Stomach (tissue), 4 donors: ENCODE data around the gene AKAP17A.

ENCODE experiments used
- CTCF ChIP-seq, 7 experiments: fragments of 450-650 bp in 4 of 7; fragments of 200-600 bp in 3 of 7; sonication (generic) in 3 of 7; IDR thresholded peaks; one replicate each; pipeline ENCODE4 v1.5.1; 2016 to 2019; ENCODE audit warnings: antibody characterized with exemption in 7 of 7, control low read depth in 2 of 7, mild to moderate bottlenecking in 1 of 7
- POLR2A ChIP-seq, 4 donors: fragments of 450-650 bp; IDR thresholded peaks; one replicate each; pipeline ENCODE4 v1.6.1; 2016; ENCODE audit warnings: antibody characterized with exemption in 4 of 4, control low read depth in 2 of 4, mild to moderate bottlenecking in 1 of 4, moderate library complexity in 1 of 4
- POLR2AphosphoS5 ChIP-seq, 3 donors: sonication (generic); formaldehyde crosslinking; IDR thresholded peaks; one replicate each; pipeline ENCODE4 v1.6.1; 2016; ENCODE audit warnings: antibody characterized with exemption in 3 of 3

- TF ChIP-seq POLR2A (IDR thresholded peaks at IDR 0.05) (no peak), CTCF (IDR thresholded peaks at IDR 0.05) (no peak), POLR2AphosphoS5 (IDR thresholded peaks at IDR 0.05) (no peak)
Observed at GRCh38 chrX:1598876-1599790, 7.7 kb downstream of the AKAP17A start.
